Activated CD8-positive, alpha-beta memory T cell treated with anti-CD3 and anti-CD28 coated beads, Interleukin-2, amount 50 U/mL, for 4 hours (primary cell): ENCODE results near the gene ISOC2.
A peak's percentile ranks its signal among the peaks of the same experiment; 100 is the strongest.
"Not testable (repeated sequence)": the region's sequence is repeated elsewhere in the genome, so short reads cannot be mapped to it uniquely, and the experiment has no call there.

Source experiments
- DNase-seq: peaks from one replicate; pipeline ENCODE4 v3.0.0-alpha.2; 2020

The ISOC2 gene

DNA sequence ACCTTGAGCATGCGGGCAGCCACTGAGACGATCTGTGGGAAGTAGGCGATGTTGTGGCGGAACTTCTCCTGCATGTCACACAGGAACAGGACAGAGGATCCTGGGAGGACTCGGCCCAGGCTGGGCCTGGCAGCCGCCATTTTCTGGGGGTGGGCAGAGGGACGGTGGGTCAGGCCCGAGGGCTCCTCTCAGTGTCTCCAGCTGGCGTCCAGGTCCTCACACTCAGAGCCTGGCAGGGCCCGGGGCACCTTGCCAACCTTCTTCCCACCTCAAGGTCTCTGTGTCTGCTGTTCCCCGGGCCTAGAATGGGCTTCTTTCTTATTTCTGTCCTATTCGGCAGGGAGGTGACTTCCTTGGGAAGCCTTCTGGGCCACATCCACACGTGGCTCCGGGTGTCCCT lies 5.1 kb downstream of the ISOC2 start:
- DNase-seq = no peak

DNA sequence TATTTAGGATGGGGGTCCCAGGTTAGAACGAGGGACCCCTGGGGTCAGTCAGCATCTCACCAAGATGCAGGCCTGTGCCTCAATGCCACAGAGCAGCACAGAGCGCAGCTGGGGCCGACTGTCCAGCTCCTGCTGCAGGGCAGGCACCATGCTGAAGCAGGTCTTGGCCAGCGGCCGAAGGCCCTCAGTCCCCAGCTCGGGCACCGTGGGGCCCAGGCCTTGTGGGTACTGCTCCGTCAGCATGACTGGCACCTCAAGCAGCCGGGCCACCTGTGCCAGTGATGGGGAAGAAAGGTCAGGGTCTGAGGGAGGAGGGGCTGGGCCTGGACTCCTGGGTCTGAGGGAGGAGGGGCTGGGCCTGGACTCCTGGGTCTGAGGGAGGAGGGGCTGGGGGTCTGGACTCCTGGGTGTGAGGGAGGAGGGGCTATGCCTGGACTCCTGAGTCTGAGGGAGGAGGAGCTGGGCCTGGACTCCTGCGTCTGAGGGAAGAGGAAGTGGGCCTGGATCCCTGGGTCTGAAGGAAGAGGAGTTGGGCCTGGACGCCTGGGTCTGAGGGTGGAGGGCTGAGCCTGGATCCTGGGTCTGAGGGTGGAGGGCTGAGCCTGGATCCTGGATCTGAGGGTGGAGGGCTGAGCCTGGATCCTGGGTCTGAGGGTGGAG lies 5.7 kb downstream of the ISOC2 start:
- DNase-seq = no peak

DNA sequence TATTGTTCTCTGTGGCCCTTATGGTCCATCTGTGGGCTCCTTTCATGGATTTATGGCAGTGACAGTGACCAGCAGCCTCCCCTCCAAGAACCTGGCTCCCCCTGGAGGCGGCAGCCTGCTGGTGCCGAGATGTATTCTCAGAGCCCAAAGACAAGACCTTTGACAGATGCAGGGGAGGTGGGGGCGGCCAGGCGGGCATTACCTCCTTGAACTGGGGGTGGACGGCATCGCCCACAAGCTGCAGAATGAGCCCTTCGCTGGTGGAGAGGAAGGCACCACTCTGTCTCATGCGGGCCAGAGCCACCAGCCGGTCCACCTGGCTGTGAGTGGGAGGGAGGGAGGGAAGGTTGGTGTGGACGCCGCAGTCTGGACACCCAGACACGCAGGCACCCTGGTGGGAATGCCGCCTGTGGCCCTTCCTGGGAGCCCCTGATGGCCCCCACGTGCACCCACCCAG lies 6.6 kb downstream of the ISOC2 start:
- DNase-seq = peak; percentile 50

DNA sequence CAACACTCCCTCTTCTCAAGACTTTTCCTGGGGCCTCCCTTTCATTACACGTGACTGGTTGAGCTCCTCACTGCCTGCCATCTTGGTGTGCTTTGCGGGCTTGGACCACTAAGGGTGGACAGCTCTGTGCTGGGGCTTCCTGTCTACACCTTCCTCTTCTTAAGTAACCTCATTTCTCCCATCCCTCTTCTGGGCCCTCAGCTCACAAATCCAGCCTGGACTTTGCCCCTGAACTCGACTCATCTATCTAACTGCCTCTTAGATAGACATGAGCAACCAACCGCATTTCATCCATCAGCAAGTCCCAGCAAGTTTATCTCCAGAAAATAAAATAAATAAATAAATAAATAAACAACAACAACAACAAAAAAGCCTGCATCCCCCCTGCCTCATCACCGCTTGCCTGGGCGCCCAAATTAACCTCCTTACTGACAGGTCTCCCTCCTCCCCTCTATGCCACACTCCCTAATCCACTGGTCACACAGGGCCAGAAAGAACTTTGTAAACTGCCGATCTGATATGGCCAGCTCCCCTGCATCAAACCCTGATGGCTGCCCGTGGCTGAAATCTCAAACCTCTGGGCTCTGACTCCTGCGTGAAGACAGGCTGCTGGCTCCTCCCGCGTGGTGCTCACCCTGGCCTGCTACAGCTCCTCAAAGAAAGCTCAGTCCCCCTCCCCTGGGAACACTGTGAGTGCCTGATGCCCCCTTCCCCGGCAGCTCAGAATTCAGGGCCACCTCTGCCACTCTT lies 7.8 kb downstream of the ISOC2 start:
- DNase-seq = no peak

DNA sequence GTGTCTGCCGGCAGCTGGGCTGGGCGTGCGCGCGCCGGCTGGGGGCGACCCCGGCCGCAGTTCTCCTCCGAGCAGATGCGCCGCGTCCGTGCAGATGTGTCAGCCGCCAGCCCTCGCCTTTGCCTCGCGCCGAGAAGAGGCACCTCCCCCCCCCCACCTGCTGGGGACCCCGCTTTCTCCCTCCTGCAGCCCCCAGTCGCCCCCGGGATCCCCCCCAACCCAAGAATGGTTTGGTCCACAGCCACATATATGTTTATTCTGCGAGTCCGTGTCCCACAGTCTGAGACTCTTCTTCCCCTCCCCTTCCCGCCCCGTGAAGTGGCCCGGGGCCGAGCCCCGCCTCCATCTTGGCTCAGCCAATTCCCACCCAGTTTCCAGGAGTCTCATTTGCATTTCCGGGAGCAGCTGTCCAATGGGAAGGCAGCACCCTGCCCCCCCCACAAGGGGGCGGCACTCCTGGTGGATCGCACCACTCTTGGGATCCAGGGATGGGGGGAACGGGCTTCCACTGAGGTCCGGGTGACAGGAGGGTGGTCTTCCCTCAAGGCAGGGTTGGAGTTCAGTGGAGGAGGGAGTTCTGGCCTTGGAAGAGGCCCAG lies 8.6 kb downstream of the ISOC2 start:
- peak; percentile 40 for DNase-seq

DNA sequence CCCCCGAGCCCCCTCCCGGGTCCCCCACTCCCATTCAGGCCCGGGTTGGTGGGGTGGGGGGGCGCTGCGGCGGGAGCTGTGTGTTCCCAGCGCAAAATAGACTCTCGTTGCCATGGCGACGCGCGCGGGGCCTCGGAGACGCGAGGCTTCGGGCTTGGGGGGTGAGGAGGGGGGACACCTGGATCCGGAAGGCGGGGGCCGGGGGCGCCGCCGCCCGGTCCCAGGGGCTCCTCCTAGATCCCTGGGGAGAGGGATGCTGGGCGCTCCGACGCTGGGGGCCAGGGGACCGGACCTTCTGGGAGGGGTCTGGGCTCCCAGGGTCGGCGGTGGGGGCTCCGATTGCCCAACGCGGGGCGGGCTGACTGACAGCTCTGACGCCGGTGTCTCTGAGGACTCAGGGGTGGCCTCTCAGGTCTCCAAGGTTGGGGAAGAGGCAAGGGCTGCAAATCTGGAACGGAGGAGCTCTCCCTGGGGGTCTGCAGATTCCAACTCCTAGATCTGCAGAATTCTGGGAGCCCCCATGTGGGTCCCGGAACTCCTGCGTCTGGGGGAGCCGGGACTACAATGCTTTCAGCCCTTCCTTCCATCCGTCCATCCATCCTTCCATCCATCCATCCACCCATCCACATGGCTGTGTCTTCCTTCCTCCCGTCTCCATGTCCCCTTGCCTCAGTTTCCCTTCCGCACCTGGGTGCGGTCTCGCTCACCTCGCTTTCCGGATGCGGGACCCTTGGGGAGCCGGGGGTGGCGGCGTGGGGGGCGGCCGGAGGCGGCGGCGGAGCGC lies 9.3 kb downstream of the ISOC2 start:
- no peak for DNase-seq

DNA sequence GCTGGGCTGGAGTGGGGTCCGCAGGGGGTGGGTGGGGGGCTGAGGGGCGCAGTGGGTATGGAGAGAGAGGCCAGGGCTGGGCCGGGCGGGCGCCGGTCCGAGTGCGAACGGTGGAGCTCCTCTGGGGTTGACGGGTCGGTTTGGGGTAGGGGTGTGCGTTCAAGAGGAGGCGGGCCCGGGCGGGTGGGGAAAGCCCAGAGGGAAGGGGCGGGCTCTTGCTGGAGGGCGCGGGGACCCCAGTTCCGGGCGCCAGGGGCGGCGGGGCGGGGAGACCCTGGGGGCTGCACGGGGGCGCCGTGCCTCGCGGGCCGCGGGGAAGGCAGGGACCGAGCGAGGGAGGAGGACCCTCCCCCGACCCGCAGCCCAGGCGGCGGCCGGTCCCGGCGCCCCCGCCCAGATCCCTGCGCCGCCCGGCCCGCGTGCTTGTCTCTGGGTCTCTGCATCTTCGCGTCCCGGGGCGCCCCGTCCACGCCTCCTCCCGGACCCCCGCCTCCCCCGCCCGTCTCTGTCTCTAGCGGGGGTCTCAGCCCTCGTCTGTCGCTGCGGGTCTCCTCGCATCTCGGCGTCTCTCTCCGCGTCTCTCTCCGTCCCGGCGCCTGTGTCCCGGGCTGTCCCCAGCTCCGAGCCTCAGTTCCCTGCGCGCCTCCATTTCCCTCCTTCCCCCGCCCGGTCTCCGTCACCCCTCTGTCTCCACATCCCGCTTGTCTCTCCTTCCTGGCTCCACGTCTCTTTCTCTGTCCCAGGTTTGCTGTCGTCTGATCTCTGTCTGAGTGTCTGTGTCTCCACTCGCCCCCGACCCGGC lies 10.1 kb downstream of the ISOC2 start:
- DNase-seq = no peak

DNA sequence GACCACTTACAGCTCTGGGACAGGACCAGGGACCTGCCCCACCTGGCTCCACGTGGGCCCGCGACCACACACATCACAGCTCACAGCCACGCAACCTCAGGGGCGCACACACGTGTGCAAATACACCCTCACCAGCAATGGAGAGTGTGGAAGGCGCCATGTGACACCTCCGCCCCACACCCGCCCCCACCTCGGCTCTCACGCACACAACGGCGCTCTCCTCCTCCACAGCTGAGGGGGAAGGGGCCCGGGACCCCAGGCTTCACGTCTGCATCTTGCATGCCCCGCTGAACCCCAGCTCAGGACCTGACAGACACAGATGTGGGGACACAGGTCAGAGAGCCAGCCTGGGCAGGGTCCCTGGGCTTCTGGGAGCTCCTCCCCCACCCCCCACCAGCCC lies 12.0 kb downstream of the ISOC2 start:
- no peak for DNase-seq

DNA sequence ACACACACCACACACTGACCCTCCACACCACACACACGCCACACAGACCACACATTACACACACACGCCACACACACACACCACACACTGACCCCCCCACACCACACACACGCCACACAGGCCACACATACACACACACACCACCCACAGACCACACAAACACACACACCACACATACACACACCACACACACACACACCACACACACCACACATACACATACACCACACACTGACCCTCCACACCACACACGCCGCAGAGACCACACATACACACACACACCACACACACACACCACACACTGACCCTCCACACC lies 13.3 kb downstream of the ISOC2 start:
- not testable (repeated sequence) for DNase-seq

DNA sequence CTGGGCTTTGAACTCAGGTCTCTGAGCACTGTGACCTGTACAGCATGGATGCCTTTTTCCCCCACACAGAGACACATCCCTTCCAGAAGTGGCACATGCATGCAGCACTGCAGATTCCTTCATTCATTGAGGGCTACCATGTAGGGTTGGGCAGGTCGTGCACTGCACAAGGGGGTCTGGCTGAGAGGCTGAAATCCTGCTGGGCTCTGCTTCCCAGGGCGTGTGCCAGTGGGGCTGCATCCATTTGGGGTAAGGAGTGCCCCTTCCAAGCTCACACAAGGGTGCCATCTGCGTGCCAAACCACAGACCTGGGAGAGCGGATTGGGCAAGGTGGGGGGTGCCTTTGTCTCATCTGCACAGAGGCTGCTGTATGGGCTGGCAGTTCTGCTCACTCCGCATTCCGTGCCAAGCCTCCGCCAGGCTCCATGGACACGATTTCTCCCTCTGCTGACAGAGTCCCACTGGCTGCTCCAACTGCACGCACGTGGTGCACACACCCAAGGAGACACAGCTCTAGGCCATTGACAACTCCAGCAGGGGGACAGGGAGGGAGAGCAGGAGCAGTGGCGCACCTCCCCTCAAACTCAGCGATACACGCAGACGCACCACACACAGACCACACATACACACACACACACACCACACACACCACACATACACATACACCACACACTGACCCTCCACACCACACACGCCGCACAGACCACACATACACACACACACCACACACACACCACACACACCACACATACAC lies 13.8 kb downstream of the ISOC2 start:
- no peak for DNase-seq

DNA sequence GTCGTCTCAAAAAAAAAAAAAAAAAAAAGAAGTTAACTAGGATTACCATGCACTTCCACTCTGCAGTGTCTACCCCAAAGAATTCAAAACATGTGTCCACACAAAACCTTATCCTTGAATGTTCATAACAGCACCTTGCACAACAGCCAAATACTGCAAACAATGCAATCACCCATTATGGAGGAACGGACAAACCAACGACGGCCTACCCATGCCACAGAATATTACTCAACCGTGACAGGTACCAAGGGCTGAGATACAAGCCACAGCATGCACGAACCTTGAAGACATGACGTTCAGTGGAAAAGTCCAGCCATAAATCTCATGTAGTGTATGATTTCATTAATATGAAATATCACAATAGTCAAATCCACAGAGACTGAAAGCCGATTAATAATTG lies 15.4 kb downstream of the ISOC2 start:
- DNase-seq = no peak

DNA sequence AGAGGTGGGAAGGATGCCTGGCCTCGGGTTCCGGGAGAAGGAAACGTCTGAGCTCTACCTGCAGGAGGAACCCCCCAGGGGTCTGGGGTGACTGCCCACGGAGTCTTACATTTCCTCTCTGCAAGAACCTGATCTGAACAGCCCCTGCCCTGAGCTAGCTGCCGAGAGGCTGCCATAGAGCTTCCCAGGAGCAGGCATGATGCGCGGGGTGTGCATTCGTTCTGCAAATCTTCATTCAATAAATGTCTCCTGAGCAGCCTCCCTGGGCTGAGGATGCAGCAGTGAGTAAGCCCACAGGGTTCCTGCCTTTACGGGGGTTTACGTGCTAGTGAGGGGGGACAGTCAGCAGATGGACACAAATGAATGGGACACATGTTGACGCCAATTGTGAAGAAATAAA lies 16.8 kb downstream of the ISOC2 start:
- DNase-seq = no peak

DNA sequence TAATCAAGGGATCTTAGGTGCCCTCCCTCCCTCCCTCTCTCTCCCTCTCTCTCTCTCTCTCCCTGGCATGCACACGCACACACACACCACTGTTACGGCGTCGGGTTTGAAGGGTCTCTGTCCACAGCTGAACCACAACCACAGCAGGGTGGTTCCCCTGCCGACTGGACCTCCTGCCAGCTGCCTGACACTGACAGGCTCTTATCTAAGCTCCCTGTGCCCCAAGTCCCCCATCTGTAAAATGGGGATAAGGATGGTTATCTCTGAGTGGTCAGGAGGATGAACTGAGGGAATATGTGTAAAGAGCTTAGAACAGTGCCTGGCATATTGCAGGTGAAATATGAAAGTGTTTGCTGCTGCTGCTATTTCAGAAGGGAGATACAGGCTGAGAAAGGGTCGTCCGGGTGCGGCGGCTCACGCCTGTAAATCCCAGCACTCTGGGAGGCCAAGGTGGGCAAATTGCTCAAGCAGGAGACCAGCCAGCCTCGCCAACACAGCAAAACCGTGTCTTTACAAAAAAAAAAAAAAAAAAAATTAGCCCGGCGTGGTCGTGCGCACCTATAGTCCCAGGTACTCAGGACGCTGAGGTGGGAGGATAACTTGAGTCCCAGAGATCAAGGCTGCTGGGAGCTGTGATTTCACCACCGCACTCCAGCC lies 17.5 kb downstream of the ISOC2 start:
- DNase-seq = no peak

DNA sequence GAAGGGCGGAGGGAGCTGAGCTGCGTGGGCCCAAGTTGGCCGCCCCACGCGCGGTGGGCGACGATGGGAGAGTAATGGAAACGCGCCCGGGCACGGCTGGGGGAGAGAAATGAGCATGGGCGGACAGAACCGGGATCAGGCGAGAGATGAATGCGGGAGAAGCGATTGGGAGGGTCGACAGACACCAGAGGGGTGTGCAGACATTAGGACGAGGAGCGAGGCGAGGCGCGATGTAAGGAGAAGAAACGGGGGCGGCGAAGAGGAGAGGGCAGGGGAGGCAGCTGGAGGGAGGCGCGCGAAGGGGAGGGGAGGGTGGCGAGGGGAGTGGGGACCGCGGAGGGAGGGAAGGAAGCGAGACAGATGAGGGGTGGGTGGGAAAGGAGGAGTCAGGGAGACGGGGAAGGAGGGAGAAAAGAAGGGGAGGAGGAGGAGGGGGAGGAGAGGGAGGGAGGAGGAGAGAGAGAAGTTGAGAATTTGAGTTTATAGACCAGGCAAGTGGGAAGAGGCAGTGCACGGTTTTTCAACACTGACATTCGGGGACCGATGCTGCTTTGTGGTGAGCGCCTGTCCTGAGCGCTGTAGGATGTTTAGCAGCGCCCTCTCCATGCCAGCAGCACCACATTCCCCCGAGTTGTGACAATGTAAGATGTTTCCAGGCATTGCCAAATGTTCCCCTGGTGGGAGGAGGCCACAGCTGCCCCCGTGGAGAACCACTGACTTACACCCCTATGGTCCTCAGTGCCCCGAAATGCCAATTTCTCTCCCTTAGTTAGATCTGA lies 18.2 kb downstream of the ISOC2 start, which contains the start of gene SHISA7:
SHISA7 (minus strand) TSS at position 256 of the 779 bp plus-strand sequence. CDS start 437 bp downstream, outside the sequence.
- no peak for DNase-seq

DNA sequence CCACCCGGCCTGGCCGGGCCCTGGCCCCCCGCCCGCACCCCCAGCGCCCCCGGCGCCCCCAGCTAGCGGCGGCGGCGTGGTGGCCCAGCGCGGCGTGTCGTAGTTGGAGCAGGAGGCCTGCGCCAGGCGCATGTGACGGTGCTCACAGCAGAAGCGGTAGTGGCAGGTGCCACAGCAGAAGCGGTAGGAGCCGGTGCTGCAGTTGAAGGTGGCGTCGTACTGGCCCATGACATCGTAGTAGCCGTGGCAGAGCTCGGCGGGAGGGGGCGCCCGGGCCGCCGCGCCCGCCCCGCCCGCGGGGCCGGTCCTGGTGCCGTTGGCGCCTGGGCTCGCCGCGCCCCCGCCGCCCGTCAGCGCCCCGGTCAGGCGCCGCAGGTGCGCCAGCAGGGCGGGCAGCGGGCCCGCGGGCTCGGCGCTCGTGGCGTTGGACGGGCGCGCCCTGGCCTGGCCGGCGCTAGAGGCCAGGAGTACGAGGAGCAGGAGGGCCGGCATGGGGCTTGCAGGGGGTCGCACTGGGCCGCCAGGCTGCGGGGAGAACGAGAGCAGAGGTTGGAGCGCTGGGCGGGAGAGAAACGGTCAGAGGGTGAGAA lies 19.0 kb downstream of the ISOC2 start:
- no peak for DNase-seq

DNA sequence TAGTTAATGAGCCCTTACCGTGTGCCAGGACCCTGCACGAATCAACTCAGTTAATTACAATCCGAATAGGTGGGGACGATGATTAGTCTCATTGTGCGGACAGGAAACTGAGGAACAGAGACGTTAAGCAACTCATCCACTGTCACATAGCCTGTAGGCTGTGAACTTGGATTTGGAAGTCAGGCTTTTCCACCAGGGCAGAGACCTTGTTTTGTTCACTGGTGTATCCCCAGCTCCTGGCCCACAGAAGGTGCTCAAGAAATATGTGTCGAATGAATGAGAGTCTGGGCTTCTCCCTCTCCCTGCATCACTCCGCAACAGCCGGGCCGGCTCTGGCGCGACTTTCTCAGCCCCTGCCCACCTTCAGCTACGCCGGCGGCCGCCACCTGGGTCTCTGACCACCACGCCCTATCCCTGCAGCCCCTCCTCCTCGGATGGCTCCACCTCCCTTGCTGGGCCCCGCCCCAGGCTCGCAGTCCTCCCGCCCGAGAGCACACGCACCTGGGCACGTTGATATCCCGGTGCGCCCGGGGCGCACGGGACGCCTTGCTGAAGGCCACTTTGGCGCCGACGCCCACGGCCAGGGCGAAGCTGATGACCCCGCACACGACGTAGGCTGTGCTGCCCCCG lies 19.6 kb downstream of the ISOC2 start:
- DNase-seq = no peak

DNA sequence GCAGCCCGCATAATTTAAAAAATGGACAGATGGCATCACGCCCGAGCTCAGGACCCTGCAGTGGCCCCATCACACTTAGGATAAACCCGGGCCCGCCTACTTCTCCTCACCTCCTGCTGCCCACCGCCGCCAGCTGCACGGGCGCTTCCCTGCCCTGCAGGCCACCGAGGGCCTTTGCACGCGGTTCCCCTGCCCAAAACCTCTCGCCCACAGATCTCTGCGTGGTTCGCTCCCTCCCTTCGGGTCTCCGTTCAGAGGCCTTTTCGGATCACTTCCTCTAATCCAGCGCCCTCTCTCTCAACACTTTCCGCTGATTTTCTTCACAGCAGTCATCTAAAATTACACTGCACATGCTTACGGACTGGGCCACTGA lies 20.1 kb downstream of the ISOC2 start:
- no peak for DNase-seq

DNA sequence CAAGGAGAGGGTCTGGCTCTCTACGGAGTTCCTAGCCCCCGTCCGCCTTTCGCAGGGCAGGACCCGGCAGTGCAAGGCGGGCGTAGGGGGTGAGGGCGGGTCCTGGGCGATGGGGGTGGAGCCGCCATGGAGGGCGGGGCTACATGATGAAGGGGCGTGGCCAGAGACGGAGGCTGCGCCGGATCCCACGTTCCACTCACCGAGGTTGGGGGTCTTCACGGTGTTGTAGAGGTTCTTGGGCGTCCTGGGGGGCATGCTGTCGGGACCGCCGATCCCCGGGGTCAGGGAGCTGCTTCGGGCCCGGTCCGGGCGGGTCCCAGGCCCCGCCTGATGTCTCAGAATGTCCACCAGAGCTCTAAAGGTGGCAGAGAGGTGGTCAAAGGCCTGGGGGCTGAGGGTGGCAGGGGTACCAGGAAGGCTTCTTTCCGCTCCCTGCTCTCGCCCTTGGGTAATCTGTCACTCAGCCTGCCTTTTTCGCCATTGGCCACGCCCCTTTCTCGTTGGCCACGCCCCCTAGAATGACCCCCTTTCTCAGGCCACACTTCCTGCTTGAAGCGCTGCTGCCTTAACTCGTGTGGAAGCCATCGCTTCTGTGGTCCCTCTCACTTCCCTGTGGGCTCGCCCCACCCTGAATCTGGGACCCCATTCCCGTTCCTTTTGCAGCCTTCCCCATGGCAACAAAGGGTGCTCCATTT lies 20.9 kb downstream of the ISOC2 start:
- no peak for DNase-seq

DNA sequence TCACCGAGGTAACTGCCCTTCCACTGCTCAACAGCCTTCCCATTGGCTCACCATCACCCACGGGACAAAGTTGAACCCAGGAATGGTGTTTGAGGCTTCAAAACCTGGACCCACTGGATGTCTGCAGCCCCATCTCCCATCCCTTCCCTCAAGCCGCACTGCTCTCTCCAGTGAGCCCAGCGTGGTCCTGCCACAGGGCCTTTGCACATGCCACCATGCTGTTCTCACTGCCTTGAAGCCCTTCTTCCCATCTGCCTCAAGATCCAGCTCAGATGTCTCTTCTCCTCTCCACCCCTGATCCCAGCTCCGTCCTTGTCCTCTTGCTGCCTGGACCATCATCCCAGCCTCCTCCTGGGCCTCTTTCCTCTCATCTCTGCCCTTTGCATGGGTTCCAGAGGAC lies 22.4 kb downstream of the ISOC2 start:
- no peak for DNase-seq
